HG03469 (cell line): ENCODE measurements around the gene ARHGDIG.
"Not testable (repeated sequence)": the region's sequence is repeated elsewhere in the genome, so short reads cannot be mapped to it uniquely, and the experiment has no call there.

Source experiments
- ATAC-seq: cut with Tn5 transposase; IDR thresholded peaks from one replicate; pipeline ENCODE4 v1.9.1; 2021; ENCODE audit warnings: mild to moderate bottlenecking, moderate library complexity, moderate number of reproducible peaks; ENCODE audit not compliant: unreplicated experiment

The ARHGDIG gene

GRCh38 chr16:280552-280951 lies at the start of gene ARHGDIG:
Gene ARHGDIG, plus strand, starts transcription at chr16:280591. Its CDS starts 90 bp downstream, at chr16:280681.
- ATAC-seq = no peak

- ATAC-seq = no peak
Observed at GRCh38 chr16:230949-231348, 49.4 kb upstream of the ARHGDIG start.

GRCh38 chr16:234468-235305 lies 45.7 kb upstream of the ARHGDIG start, which contains the start of gene FAM234A:
Gene FAM234A, plus strand, starts transcription at chr16:234821. Its CDS starts 19,593 bp downstream, at chr16:254414.
- peak; percentile 63 for ATAC-seq

GRCh38 chr16:239948-240277 lies 40.5 kb upstream of the ARHGDIG start:
- ATAC-seq = no peak

GRCh38 chr16:240559-240958 lies 39.8 kb upstream of the ARHGDIG start:
- no peak for ATAC-seq

- ATAC-seq = no peak
Observed at GRCh38 chr16:242281-242680, 38.1 kb upstream of the ARHGDIG start.

GRCh38 chr16:243348-243747 lies 37.0 kb upstream of the ARHGDIG start:
- ATAC-seq = no peak

- ATAC-seq = no peak
Observed at GRCh38 chr16:245105-245504, 35.3 kb upstream of the ARHGDIG start.

GRCh38 chr16:247027-247426 lies 33.4 kb upstream of the ARHGDIG start:
- ATAC-seq = no peak

- ATAC-seq = no peak
Observed at GRCh38 chr16:249431-249830, 31.0 kb upstream of the ARHGDIG start.

- no peak for ATAC-seq
Observed at GRCh38 chr16:252366-253337, 27.7 kb upstream of the ARHGDIG start.

- no peak for ATAC-seq
Observed at GRCh38 chr16:253833-254232, 26.6 kb upstream of the ARHGDIG start.

- ATAC-seq = no peak
Observed at GRCh38 chr16:254461-254860, 25.9 kb upstream of the ARHGDIG start.

- no peak for ATAC-seq
Observed at GRCh38 chr16:255183-255582, 25.2 kb upstream of the ARHGDIG start.

GRCh38 chr16:258091-258490 lies 22.3 kb upstream of the ARHGDIG start:
- not testable (repeated sequence) for ATAC-seq

- no peak for ATAC-seq
Observed at GRCh38 chr16:259226-259625, 21.2 kb upstream of the ARHGDIG start.

GRCh38 chr16:259814-260253 lies 20.6 kb upstream of the ARHGDIG start:
- ATAC-seq = no peak

- ATAC-seq = no peak
Observed at GRCh38 chr16:260326-260725, 20.1 kb upstream of the ARHGDIG start.

- ATAC-seq = no peak
Observed at GRCh38 chr16:261031-261691, 19.2 kb upstream of the ARHGDIG start.

GRCh38 chr16:262121-262745 lies 18.2 kb upstream of the ARHGDIG start:
- no peak for ATAC-seq
